GM12801 (cell line): ENCODE measurements around the gene FOXQ1.

Experiments
- CTCF ChIP-seq: IDR thresholded peaks from one replicate; pipeline ENCODE4 v1.5.1; 2011; ENCODE audit warnings: control low read depth; ENCODE audit not compliant: insufficient read length; ENCODE audit errors: extremely low read depth

Gene FOXQ1

GRCh38 chr6:1267057-1267732 lies 44.7 kb upstream of the FOXQ1 start:
- no peak for TF ChIP-seq CTCF

- no peak for TF ChIP-seq CTCF
Measured at GRCh38 chr6:1267790-1268762, 43.8 kb upstream of the FOXQ1 start.

GRCh38 chr6:1271071-1271763 lies 40.7 kb upstream of the FOXQ1 start:
- no peak for TF ChIP-seq CTCF

- TF ChIP-seq CTCF = no peak
Measured at GRCh38 chr6:1278061-1278720, 33.7 kb upstream of the FOXQ1 start.

- TF ChIP-seq CTCF = no peak
Measured at GRCh38 chr6:1279065-1279464, 32.8 kb upstream of the FOXQ1 start.

GRCh38 chr6:1280666-1281300 lies 31.1 kb upstream of the FOXQ1 start:
- TF ChIP-seq CTCF = no peak

GRCh38 chr6:1281746-1282145 lies 30.2 kb upstream of the FOXQ1 start:
- TF ChIP-seq CTCF = no peak
